GM12878 (cell line): ENCODE results near the gene UBA7. TPM values are rescaled to one million over a fixed set of nuclear protein-coding genes. Genes with fewer than 3 reads are reported as not detected.

Experiments used
- ATAC-seq: fragments of 200-7000 bp; cut with Tn5 transposase; 3 replicates; pipeline ENCODE4 v1.9.1; 2020; ENCODE audit warnings: mild to moderate bottlenecking, moderate library complexity
- BruUV-seq: library from RNA; stranded (reverse); fragments of 400-500 nt; replicated peaks from 2 replicates; lab custom pipeline; 2021; lab: Mats Ljungman, UMichigan
- CTCF ChIA-PET: fragments of 300-600 bp; sonication (Branson Sonifier 250); formaldehyde crosslinking; extraction: SDS; loops from one replicate; lab custom pipeline; 2021; ENCODE audit warnings: inconsistent platforms; lab: Yijun Ruan, JAX
- POLR2A ChIA-PET: fragments of 350-600 bp; formaldehyde crosslinking; extraction: SDS; loops from one replicate; lab custom pipeline; 2021; ENCODE audit warnings: inconsistent platforms; lab: Charles Lee
- RAD21 ChIA-PET: fragments of 300-600 bp; sonication (Branson Sonifier 250); formaldehyde crosslinking; loops from one replicate; lab custom pipeline; 2023; ENCODE audit warnings: antibody characterized with exemption; ENCODE audit not compliant: unreplicated experiment; lab: Charles Lee
- SMC1A ChIA-PET: fragments of 300-600 bp; sonication (Branson Sonifier 250); formaldehyde crosslinking; loops from one replicate; lab custom pipeline; 2023; ENCODE audit not compliant: unreplicated experiment, uncharacterized antibody; lab: Charles Lee
- DNase-seq: peaks from one replicate; pipeline ENCODE4 v3.0.0-alpha.2; 2011; ENCODE audit warnings: low read depth, low spot score
- FAIRE-seq: peaks from 3 replicates; lab custom pipeline; 2011; peaks lifted over from hg19 to GRCh38; lab: Jason Lieb, UNC
- H2AFZ ChIP-seq: 2 replicates; pipeline ENCODE4 v1.6.0; 2011; ENCODE audit warnings: low read depth, low read length, control low read depth; ENCODE audit not compliant: control insufficient read depth
- H3K27ac ChIP-seq: 2 replicates; pipeline ENCODE4 v1.5.1; 2011; ENCODE audit warnings: control low read depth; ENCODE audit not compliant: control insufficient read depth, insufficient read depth
- H3K27me3 ChIP-seq, 2 experiments: replicated peaks in 1 of 2; 2 replicates each; pipeline versions ENCODE4 v1.6.0 to v1.6.1; 2011; ENCODE audit warnings: low read length in 1 of 2; ENCODE audit not compliant: control insufficient read depth in 2 of 2, insufficient read depth in 2 of 2
- H3K36me3 ChIP-seq, 2 experiments: 2 replicates each; pipeline ENCODE4 v1.5.1; 2011; ENCODE audit warnings: low read length in 1 of 2; ENCODE audit not compliant: control insufficient read depth in 2 of 2, insufficient read depth in 2 of 2
- H3K4me1 ChIP-seq: 2 replicates; pipeline ENCODE4 v1.6.1; 2011; ENCODE audit warnings: mild to moderate bottlenecking, low read length, moderate library complexity, mixed read lengths; ENCODE audit not compliant: control insufficient read depth, insufficient read depth
- H3K4me2 ChIP-seq: 2 replicates; pipeline ENCODE4 v1.6.0; 2011; ENCODE audit warnings: control low read depth; ENCODE audit not compliant: control insufficient read depth, insufficient read depth
- H3K4me3 ChIP-seq: fragments of 200-600 bp; sonication (generic); 2 replicates; pipeline ENCODE4 v1.5.1; 2016
- H3K79me2 ChIP-seq: 2 replicates; pipeline ENCODE4 v1.6.0; 2011; ENCODE audit warnings: low read length; ENCODE audit not compliant: control insufficient read depth, insufficient read depth
- H3K9ac ChIP-seq: 2 replicates; pipeline ENCODE4 v1.8.0; 2011; ENCODE audit warnings: low read length, control low read depth, mixed read lengths; ENCODE audit not compliant: control insufficient read depth, insufficient read depth
- H3K9me3 ChIP-seq: replicated peaks from 3 replicates; pipeline ENCODE4 v1.5.1; 2011; ENCODE audit warnings: mild to moderate bottlenecking, low read length; ENCODE audit not compliant: control insufficient read depth, insufficient read depth
- H4K20me1 ChIP-seq: 2 replicates; pipeline ENCODE4 v1.6.0; 2011; ENCODE audit not compliant: control insufficient read depth, insufficient read depth
- ATF7 ChIP-seq: fragments of 450-650 bp; IDR thresholded peaks from 2 replicates; pipeline ENCODE4 v1.6.1; 2016; ENCODE audit warnings: low read depth, mild to moderate bottlenecking
- BCL11A ChIP-seq: IDR thresholded peaks from 2 replicates; pipeline ENCODE4 v1.6.1; 2011; ENCODE audit warnings: low read depth, low read length
- BRCA1 ChIP-seq: IDR thresholded peaks from 2 replicates; pipeline ENCODE4 v1.6.1; 2011; ENCODE audit warnings: low read depth, low read length, improper control_type of control experiment
- CBX5 ChIP-seq: sonication (generic); IDR thresholded peaks from 2 replicates; pipeline ENCODE4 v1.6.1; 2016; ENCODE audit warnings: low read depth, moderate library complexity, mild to moderate bottlenecking, inconsistent platforms
- CHD4 ChIP-seq: fragments of 200-600 bp; sonication (generic); IDR thresholded peaks from 2 replicates; pipeline ENCODE4 v1.6.1; 2016; ENCODE audit warnings: mild to moderate bottlenecking
- MYB ChIP-seq: fragments of 150-350 bp; IDR thresholded peaks from 2 replicates; pipeline ENCODE4 v1.6.1; 2014; ENCODE audit warnings: mild to moderate bottlenecking, low read depth, low read length, borderline replicate concordance
- NFYB ChIP-seq: IDR thresholded peaks from 2 replicates; pipeline ENCODE4 v1.6.1; 2011; ENCODE audit warnings: low read depth, mild to moderate bottlenecking, low read length, improper control_type of control experiment, moderate library complexity; ENCODE audit not compliant: insufficient read depth
- SMC3 ChIP-seq: IDR thresholded peaks from 2 replicates; pipeline ENCODE4 v1.6.1; 2011; ENCODE audit warnings: low read length, improper control_type of control experiment, borderline replicate concordance
- SREBF1 ChIP-seq: IDR thresholded peaks from 2 replicates; pipeline ENCODE4 v1.6.1; 2012; ENCODE audit warnings: mild to moderate bottlenecking, low read length
- TBL1XR1 ChIP-seq: IDR thresholded peaks from 2 replicates; pipeline ENCODE4 v1.6.1; 2012; ENCODE audit warnings: low read depth, low read length, improper control_type of control experiment
- ZNF24 ChIP-seq: fragments of 450-650 bp; IDR thresholded peaks from 2 replicates; pipeline ENCODE4 v1.6.1; 2017; ENCODE audit warnings: antibody characterized with exemption, mild to moderate bottlenecking
- ZNF274 ChIP-seq: IDR thresholded peaks from one replicate; pipeline ENCODE4 v1.8.0; 2011; ENCODE audit not compliant: insufficient read length, insufficient read depth
- WGBS: methylation state at CpG from one replicate; pipeline ENCODE4 v1.1.6; 2016; ENCODE audit warnings: low lambda C conversion rate; ENCODE audit not compliant: insufficient replicate concordance, insufficient coverage; ENCODE audit errors: missing lambda C conversion rate; 5-methylcytosine and 5-hydroxymethylcytosine counted together
- in situ Hi-C: fragments of 300-500 bp; cut with MboI; formaldehyde crosslinking; loops from 9 replicates; pipeline ENCODE4 v1.14.3; 2018; ENCODE audit warnings: mixed read lengths
- intact Hi-C: fragments of 100-400 bp; cut with micrococcal nuclease; formaldehyde crosslinking; loops from one replicate; pipeline ENCODE4 v1.14.2; 2022; ENCODE audit not compliant: unreplicated experiment
- polyA plus RNA-seq, 11 experiments: library from polyadenylated mRNA; depleted of rRNA in 4 of 11; unstranded in 6 of 11; stranded (reverse) in 5 of 11; fragments of >200 nt; fragmentation: Nextera tagmentation in 4 of 11; fragmentation: Illumina TruSeq in 1 of 11; extraction: Ambion mirVana in 4 of 11; extraction: Trizol in 1 of 11; gene quantifications; 1 replicate in 1 of 11; 2 replicates in 10 of 11; pipeline versions ENCODE4 v1.2.1 to v1.2.3, GENCODE V29; 2011 to 2016; ENCODE audit warnings: inconsistent platforms in 2 of 11, missing spikeins in 2 of 11, low read depth in 1 of 11
- total RNA-seq, 4 experiments: library from RNA; depleted of rRNA in 3 of 4; stranded (reverse); fragments of >200 nt in 3 of 4; fragmentation: Illumina TruSeq in 1 of 4; extraction: Trizol in 1 of 4; gene quantifications; 2 replicates each; pipeline versions ENCODE4 v1.2.1 to v1.2.3, GENCODE V29; 2013 to 2021
- TF ChIP-seq, protein P1 (sequence below): fragments of 150-350 bp; IDR thresholded peaks from 2 replicates; pipeline ENCODE4 v1.6.1; 2014; ENCODE audit warnings: mild to moderate bottlenecking, low read depth, low read length
- TF ChIP-seq, protein P2 (sequence below): fragments of 450-650 bp; IDR thresholded peaks from 2 replicates; pipeline ENCODE4 v1.6.1; 2017; ENCODE audit warnings: borderline replicate concordance
- TF ChIP-seq, protein P3 (sequence below): fragments of 450-650 bp; IDR thresholded peaks from 2 replicates; pipeline ENCODE4 v1.6.1; 2016; ENCODE audit warnings: mild to moderate bottlenecking, moderate library complexity, borderline replicate concordance

Gene UBA7
- total and polyA plus RNA-seq, 10 of the 15 experiments (the other 5 are each of a cell fraction or from before 2014, with no cell fraction given): 11.8 to 116 (median 46.7) TPM

DNA sequence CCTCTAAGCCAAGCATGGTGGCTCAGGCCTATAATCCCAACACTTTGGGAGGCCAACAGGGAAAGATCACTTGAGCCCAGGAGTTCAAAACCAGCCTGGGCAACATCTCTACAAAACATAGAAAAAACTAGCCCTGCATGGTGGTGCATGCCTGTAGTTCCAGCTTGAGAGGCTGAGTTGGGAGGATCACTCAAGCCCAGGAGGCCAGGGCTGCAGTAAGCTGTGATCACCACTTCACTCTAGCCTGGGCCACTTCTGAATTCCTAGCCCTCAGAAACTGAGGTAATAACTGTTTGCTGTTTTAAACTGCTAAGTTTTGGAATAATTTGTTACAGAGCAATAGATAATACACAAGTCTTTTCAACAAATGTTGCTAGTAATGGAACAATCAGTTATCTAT is 43.8 kb downstream of the UBA7 start (continued):
- TF ChIP-seq, protein P1, sequence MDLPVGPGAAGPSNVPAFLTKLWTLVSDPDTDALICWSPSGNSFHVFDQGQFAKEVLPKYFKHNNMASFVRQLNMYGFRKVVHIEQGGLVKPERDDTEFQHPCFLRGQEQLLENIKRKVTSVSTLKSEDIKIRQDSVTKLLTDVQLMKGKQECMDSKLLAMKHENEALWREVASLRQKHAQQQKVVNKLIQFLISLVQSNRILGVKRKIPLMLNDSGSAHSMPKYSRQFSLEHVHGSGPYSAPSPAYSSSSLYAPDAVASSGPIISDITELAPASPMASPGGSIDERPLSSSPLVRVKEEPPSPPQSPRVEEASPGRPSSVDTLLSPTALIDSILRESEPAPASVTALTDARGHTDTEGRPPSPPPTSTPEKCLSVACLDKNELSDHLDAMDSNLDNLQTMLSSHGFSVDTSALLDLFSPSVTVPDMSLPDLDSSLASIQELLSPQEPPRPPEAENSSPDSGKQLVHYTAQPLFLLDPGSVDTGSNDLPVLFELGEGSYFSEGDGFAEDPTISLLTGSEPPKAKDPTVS: no peak
- TF ChIP-seq CHD4: no peak
- TF ChIP-seq, all 136 proteins: peak for 0

DNA sequence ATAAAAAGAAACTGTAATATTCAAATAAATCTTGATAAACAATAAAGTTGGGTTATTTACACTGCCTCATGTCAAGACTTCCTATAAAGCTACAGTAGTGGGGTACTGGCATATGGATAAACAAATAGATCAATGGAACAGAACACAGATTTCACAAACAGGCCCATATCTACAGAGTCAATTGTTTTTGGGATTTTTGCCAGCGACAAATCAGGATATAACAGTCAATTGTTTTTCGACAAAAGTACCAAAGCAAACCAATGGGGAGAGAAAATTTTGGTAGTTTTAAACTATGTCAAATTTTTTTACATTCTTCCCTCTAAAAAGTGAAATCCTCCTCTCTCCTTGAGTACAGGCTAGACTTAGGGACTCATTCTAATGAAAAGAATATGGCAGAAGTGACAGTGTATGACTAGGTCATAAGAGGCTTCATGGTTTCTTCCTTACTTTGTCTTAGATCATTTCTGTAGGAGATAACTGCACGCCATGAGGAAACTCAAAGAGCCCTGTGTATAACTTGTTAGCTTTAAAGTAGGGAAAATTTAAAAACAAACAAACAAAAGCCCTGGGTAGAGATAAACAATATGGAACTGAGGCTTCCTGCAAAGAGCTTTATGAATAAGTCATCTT is 44.4 kb downstream of the UBA7 start:
- DNase-seq (no peak), ATAC-seq (no peak), FAIRE-seq (no peak)
- H3K4me1 ChIP-seq: no peaks in the 10 kb centered on the region
- no peak overlapping the region for H3K9ac ChIP-seq
- intact Hi-C loops (no loop called here), in situ Hi-C loops (no loop called here)
- H3K36me3 ChIP-seq: no peaks in the 10 kb centered on the region
- H4K20me1 ChIP-seq: peaks cover 4% of the 10 kb centered on the region
- H3K9me3 ChIP-seq: no peaks in the 10 kb centered on the region
- ChIA-PET POLR2A (no interaction called here), RAD21 (no interaction called here), CTCF (interaction anchor here (1.4 kb wide), 1 partner anchor 12 kb away, joined by 3 read pairs; no protein-coding TSS in a partner anchor), SMC1A (interaction anchor here (1.5 kb wide), 1 partner anchor 10 kb away, joined by 4 read pairs; no protein-coding TSS in a partner anchor)
- no TSS peak for BruUV-seq
- no peak overlapping the region for H3K4me3 ChIP-seq
- peaks cover 10% of the 10 kb centered on the region for H3K79me2 ChIP-seq
- 94% methylated on average over 3 of the region's 3 CpGs for WGBS
- no peak overlapping the region for H3K27ac ChIP-seq
- no peak for TF ChIP-seq MYB
- no peak for TF ChIP-seq BCL11A
- no peak for TF ChIP-seq CBX5
- TF ChIP-seq, protein P2, sequence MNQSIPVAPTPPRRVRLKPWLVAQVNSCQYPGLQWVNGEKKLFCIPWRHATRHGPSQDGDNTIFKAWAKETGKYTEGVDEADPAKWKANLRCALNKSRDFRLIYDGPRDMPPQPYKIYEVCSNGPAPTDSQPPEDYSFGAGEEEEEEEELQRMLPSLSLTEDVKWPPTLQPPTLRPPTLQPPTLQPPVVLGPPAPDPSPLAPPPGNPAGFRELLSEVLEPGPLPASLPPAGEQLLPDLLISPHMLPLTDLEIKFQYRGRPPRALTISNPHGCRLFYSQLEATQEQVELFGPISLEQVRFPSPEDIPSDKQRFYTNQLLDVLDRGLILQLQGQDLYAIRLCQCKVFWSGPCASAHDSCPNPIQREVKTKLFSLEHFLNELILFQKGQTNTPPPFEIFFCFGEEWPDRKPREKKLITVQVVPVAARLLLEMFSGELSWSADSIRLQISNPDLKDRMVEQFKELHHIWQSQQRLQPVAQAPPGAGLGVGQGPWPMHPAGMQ: no peak
- no peak for TF ChIP-seq ATF7
- TF ChIP-seq TBL1XR1: no peak
- TF ChIP-seq ZNF24: no peak
- no peak for TF ChIP-seq SMC3
- no peak for TF ChIP-seq SREBF1
- no peak for TF ChIP-seq ZNF274
- no peak for TF ChIP-seq NFYB
- no peak for TF ChIP-seq BRCA1
- TF ChIP-seq, protein P3, sequence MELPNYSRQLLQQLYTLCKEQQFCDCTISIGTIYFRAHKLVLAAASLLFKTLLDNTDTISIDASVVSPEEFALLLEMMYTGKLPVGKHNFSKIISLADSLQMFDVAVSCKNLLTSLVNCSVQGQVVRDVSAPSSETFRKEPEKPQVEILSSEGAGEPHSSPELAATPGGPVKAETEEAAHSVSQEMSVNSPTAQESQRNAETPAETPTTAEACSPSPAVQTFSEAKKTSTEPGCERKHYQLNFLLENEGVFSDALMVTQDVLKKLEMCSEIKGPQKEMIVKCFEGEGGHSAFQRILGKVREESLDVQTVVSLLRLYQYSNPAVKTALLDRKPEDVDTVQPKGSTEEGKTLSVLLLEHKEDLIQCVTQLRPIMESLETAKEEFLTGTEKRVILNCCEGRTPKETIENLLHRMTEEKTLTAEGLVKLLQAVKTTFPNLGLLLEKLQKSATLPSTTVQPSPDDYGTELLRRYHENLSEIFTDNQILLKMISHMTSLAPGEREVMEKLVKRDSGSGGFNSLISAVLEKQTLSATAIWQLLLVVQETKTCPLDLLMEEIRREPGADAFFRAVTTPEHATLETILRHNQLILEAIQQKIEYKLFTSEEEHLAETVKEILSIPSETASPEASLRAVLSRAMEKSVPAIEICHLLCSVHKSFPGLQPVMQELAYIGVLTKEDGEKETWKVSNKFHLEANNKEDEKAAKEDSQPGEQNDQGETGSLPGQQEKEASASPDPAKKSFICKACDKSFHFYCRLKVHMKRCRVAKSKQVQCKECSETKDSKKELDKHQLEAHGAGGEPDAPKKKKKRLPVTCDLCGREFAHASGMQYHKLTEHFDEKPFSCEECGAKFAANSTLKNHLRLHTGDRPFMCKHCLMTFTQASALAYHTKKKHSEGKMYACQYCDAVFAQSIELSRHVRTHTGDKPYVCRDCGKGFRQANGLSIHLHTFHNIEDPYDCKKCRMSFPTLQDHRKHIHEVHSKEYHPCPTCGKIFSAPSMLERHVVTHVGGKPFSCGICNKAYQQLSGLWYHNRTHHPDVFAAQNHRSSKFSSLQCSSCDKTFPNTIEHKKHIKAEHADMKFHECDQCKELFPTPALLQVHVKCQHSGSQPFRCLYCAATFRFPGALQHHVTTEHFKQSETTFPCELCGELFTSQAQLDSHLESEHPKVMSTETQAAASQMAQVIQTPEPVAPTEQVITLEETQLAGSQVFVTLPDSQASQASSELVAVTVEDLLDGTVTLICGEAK: no peak
- H3K4me2 ChIP-seq: no peak overlapping the region
- H2AFZ ChIP-seq: no peak overlapping the region
- no peaks in the 10 kb centered on the region for H3K27me3 ChIP-seq
